Eye (tissue), 1 donor: ENCODE results near the gene CCDC12.
A peak's percentile ranks its signal among the peaks of the same experiment; 100 is the strongest.
"Not testable (repeated sequence)": the region's sequence is repeated elsewhere in the genome, so short reads cannot be mapped to it uniquely, and the experiment has no call there.

Experiments used
- DNase-seq: peaks from one replicate; pipeline ENCODE4 v3.0.0-alpha.2; 2015

CCDC12 gene

GRCh38 chr3:46921041-46921440, 55.5 kb downstream of the CCDC12 start:
- no peak for DNase-seq

- no peak for DNase-seq
These were observed 57.9 kb downstream of the CCDC12 start for GRCh38 chr3:46918634-46919033.

- no peak for DNase-seq
These were observed 58.3 kb downstream of the CCDC12 start for GRCh38 chr3:46918202-46918601.

GRCh38 chr3:46917257-46917656, 59.3 kb downstream of the CCDC12 start:
- DNase-seq: no peak

- no peak for DNase-seq
These were observed 59.7 kb downstream of the CCDC12 start for GRCh38 chr3:46916799-46917198.

- DNase-seq: no peak
These were observed 60.3 kb downstream of the CCDC12 start for GRCh38 chr3:46916278-46916677.

GRCh38 chr3:46915297-46915822, 61.2 kb downstream of the CCDC12 start:
- no peak for DNase-seq

- no peak for DNase-seq
These were observed 61.7 kb downstream of the CCDC12 start for GRCh38 chr3:46914849-46915248.

- no peak for DNase-seq
These were observed 62.9 kb downstream of the CCDC12 start for GRCh38 chr3:46913644-46914043.

- no peak for DNase-seq
These were observed 63.6 kb downstream of the CCDC12 start for GRCh38 chr3:46912986-46913385.

GRCh38 chr3:46910914-46911313, 65.6 kb downstream of the CCDC12 start:
- not testable (repeated sequence) for DNase-seq

GRCh38 chr3:46910166-46910760, 66.3 kb downstream of the CCDC12 start:
- DNase-seq: no peak

GRCh38 chr3:46909535-46910161, 66.9 kb downstream of the CCDC12 start:
- DNase-seq: peak; percentile 97

GRCh38 chr3:46908986-46909534, 67.5 kb downstream of the CCDC12 start:
- DNase-seq: no peak

GRCh38 chr3:46908294-46908985, 68.1 kb downstream of the CCDC12 start:
- peak; percentile 72 for DNase-seq

- no peak for DNase-seq
These were observed 68.6 kb downstream of the CCDC12 start for GRCh38 chr3:46907960-46908293.

- DNase-seq: no peak
These were observed 69.3 kb downstream of the CCDC12 start for GRCh38 chr3:46907271-46907670.

GRCh38 chr3:46906471-46907058, 70.0 kb downstream of the CCDC12 start:
- no peak for DNase-seq

- DNase-seq: no peak
These were observed 70.7 kb downstream of the CCDC12 start for GRCh38 chr3:46905661-46906451.

GRCh38 chr3:46905213-46905560, 71.4 kb downstream of the CCDC12 start:
- DNase-seq: no peak

GRCh38 chr3:46904303-46905212, 72.0 kb downstream of the CCDC12 start:
- no peak for DNase-seq
